GM18907 (cell line): ENCODE results near the gene TBX1.
"Not testable (repeated sequence)": the region's sequence is repeated elsewhere in the genome, so short reads cannot be mapped to it uniquely, and the experiment has no call there.

ENCODE experiments used
- ATAC-seq: cut with Tn5 transposase; IDR thresholded peaks from one replicate; pipeline ENCODE4 v1.9.1; 2021; ENCODE audit warnings: mild to moderate bottlenecking, moderate library complexity; ENCODE audit not compliant: unreplicated experiment

The TBX1 gene

GRCh38 chr22:19763458-19764298 is 3.1 kb downstream of the TBX1 start:
- no peak for ATAC-seq

GRCh38 chr22:19764299-19764593 is 3.7 kb downstream of the TBX1 start:
- ATAC-seq: no peak

- no peak for ATAC-seq
These were observed 4.3 kb downstream of the TBX1 start for GRCh38 chr22:19764636-19765476.

- ATAC-seq: no peak
These were observed 5.1 kb downstream of the TBX1 start for GRCh38 chr22:19765477-19766239.

- no peak for ATAC-seq
These were observed 5.6 kb downstream of the TBX1 start for GRCh38 chr22:19766240-19766510.

GRCh38 chr22:19766511-19767426 is 6.2 kb downstream of the TBX1 start:
- ATAC-seq: no peak

- ATAC-seq: no peak
These were observed 7.1 kb downstream of the TBX1 start for GRCh38 chr22:19767427-19768341.

- ATAC-seq: no peak
These were observed 8.8 kb downstream of the TBX1 start for GRCh38 chr22:19769393-19769715.

GRCh38 chr22:19770349-19771220 is 10.0 kb downstream of the TBX1 start:
- no peak for ATAC-seq

- no peak for ATAC-seq
These were observed 11.8 kb downstream of the TBX1 start for GRCh38 chr22:19772422-19772672.

- ATAC-seq: peak; percentile 81
These were observed 12.3 kb downstream of the TBX1 start for GRCh38 chr22:19772673-19773469.

GRCh38 chr22:19773470-19774040 is 13.0 kb downstream of the TBX1 start:
- ATAC-seq: no peak

- no peak for ATAC-seq
These were observed 14.1 kb downstream of the TBX1 start for GRCh38 chr22:19774628-19775027.

- no peak for ATAC-seq
These were observed 15.1 kb downstream of the TBX1 start for GRCh38 chr22:19775496-19776325.

GRCh38 chr22:19776433-19777031 is 16.0 kb downstream of the TBX1 start:
- no peak for ATAC-seq

GRCh38 chr22:19777192-19777591 is 16.6 kb downstream of the TBX1 start:
- ATAC-seq: not testable (repeated sequence)

- no peak for ATAC-seq
These were observed 18.4 kb downstream of the TBX1 start for GRCh38 chr22:19779011-19779421.
